SW480 (cell line): ENCODE results near the gene FAM83E.
A peak's percentile ranks its signal among the peaks of the same experiment; 100 is the strongest.
"Not testable (repeated sequence)": the region's sequence is repeated elsewhere in the genome, so short reads cannot be mapped to it uniquely, and the experiment has no call there.

Source experiments
- DNase-seq: peaks from one replicate; pipeline ENCODE4 v3.0.0-alpha.2; 2016; ENCODE audit warnings: low spot score

FAM83E gene

DNA sequence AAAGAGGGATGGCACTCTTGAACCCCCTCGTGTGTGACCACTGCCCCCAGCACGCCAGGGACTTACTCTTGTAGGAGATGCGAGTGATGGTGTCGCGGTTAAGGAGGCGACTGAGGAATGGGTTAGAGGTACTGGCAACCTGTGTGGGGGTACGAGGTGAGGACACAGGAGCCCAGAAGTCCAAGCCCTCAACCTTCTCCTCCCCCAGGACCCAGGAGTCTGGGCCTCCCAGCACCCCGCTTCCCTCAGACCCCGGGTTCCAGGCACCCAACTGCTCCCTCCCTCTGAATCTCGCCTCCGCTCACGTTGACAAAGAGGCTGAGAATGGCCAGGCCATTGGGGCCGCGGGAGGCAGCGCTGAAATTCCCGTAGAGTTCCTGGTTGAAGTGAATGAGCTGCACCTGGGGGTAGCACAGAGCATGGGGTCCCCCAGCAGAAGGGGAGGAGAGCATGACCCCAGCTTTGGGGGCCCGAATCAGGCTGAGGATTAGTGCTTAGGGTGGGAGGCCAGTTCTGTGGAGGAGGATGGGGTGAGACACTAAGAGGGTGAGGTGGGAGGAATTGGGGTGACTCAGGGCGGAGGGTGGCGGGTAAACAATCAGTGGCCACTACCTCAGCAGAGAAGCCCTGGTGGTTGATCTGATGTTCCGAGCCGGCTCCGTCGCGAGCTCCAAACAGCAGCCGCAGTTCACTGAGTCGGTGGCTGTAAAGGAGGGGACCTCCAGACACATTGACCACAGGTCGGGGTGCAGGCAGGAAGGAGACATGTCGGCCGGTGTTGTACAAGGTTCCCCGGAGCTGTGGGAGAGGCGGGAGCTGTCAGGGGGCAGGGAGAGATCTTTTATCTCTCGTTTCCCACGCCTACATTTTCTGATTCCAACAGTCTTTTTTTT lies 24.9 kb upstream of the FAM83E start:
- peak; percentile 58 for DNase-seq

DNA sequence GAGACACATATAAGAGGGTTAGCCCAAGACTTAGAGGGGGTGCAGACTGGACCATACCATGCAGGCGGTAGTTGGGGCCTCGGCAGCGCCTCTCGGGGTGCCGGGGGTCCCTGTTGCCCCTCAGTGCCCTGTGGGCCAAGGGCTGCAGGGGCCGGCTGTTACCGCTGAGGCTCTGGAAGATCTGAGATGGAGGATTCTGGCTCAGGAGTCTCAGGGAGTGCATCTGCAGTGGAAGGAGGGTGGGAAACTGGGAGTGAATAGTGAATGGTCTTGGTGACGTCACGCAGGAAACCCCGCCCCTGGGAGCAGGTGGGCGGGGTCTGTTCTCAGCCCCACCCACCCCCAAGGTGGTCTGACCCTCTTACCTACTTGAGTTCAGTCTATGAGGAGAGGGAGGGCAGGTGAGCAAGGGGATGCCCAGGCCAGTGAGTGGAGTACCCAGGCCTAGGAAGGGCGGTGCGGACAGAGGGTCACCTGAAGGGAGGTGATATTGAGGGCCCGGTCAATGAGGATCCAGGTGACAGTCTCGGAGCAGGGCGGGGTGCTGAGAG lies 24.0 kb upstream of the FAM83E start:
- DNase-seq, result no peak

DNA sequence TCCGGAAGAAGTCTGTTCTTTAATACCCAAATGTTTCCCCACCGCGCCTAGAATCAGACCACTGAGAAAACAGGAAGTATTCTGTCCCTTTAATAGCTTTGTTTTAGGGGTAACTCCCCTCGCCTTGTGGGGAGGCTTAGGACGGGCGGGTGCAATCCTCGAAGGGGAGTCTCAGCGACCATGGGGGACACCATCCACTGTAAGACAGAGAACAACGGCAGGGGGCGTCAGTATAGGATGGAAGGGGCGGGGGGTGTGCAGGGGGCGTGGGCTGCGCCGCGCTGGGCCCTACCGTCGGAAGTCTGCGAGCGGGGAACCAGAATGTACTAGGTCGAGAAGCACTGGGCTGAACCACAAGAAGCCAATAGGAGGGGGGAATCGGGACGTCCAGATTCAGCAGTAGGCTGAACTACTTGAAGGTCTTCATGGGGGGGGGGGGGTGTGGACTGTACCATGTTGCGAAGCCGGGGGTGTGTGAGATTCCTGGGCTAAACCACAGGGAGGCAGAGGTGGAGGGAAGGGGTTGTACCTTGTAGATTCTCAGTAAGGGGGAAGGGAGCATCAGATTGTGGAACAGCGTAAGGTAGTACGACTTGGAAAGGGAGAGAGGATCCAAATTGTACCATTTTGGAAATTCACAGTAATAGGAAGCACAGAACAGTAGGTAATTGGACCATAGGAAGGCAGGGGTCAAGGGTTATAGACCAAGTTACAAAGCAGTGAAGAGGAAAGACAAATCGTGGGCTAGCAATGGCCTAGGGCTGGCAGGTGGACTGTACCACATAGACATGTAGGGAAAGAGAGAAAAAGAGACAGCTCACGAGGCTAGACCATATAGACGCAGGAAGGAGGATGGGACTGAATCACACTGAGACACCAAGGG lies 23.3 kb upstream of the FAM83E start:
- peak; percentile 99 for DNase-seq

DNA sequence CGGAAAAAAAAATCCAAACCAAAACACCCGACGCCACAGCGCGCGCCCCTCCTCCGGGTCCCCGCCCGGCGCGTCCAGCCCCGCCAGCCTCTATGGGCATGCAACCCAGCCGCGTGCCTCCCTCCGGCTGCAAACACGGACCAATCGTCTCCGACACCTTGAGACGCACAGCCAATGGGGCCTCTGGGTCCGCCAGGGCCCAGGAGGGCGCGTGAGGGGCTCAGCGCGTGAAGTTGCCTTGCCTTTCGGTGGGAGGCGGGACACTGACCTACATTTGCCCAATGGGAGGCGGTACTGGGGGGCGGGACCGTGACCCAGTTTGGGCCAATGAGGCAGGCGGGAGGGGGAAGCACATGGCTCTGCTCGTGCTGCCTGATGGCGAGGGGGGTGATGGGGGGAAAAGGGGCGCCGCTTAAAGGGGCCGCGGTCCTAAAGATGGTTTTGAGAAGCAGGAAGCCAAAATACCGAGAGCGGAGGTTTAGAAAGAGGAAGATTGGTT lies 22.6 kb upstream of the FAM83E start:
- peak; percentile 99 for DNase-seq

DNA sequence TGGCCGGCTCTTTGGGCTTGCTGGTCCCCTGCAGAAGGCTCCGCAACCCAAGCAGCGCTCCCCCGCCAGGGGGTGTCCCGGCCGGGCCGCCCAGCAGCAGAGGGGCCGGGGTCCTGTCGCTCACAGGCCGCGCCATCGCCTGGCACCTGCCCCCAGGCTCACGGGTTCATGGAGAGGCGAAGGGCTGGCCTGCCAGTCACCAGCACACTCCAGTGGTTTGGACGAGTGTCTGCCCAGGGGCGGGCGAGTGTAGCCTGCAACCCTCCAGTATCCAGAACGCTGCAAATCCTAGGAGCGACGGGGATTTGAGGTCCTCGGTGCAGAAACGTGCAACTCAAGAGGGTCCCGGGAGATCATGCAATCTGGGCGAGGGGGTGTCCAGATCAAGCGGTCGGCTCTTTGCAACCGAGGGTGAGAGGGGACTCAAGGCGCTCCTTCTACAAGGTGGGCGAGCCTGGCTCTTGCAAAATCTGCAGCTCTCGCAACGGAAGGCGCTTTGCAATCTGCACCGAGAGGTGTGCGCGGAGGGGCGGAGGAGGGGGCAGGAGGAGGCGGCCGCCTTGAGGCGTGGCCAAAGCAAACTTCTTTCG lies 22.1 kb upstream of the FAM83E start, which contains the start of gene DBP:
TSS of gene DBP (minus strand) at position 521 of the 590 bp plus-strand sequence. CDS start at position 136, 385 bp downstream.
- no peak for DNase-seq

DNA sequence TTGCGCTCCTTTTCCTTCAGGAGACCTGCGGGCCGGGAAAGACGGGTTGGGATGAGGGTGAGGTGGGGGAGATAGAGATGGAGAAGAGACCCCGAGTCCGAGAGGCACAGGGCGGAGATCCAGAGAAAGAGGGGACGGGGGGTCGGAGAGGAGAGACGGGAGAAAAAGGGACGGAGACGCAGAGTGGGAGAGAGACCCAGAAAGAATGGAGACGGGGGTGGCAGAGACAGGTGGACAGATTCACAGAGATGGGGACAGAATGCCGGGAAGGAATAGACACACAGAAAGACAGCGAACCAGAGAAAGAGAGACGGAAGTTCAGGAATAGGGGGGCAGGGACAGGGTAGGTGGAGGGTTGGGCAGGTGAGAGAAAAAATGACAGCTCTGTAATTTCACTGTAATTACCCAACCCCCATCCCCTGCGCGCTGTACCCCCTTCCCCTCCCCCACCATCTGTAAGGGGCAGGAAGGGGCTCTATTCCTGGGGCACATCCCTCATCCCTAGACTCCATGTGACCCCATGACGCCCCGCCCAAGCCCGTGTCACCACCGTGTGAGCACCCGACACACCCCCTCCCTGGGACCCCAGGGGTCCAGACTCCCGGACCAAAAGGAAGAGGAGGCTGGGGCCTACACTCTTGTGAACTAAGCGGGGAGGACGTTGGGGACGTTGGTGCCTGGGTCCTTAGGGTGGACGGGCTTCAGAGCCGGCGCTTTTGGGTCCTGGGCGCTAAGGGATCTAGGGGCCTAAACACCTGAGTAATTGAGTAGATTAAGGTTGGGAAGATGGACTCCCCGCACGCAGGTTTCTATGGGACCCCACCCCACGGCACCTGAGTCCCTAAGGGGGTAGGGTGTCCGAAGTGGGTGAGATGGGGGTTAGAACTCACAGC lies 21.3 kb upstream of the FAM83E start:
- DNase-seq, result no peak

DNA sequence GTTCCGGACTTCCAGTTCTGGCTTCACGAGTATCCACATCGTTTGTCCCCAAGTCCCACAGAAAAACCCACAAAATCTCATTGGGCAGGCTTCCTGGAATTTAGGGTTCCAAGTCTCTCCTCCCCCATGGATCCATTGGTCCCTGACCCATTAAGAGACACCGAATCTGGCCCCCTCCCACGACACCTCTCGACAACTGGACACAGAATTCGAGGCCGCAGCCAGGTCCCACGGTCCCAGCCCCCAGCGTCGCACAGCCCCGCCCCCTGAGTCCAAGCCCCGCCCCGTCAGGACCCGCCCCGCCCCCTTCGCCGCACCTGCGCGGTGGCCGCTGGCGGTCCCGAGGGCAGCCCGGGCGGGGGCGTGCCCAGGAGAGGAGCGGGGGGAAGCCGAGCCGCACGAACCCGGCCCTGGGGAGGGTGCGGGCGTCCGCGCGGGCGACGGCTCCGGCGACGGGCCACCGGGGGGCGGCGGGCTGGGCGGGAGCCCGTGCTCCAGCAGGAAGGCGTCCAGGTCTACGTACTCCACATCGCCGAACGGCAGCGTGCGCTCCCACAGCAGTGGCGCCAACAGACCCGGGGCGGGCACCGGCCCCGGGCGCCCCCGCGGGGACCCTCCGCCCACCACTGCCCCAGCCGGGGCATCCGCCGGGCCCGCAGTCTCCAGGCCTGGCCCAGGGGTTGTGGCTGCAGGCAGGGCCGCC lies 20.5 kb upstream of the FAM83E start:
- peak; percentile 55 for DNase-seq

DNA sequence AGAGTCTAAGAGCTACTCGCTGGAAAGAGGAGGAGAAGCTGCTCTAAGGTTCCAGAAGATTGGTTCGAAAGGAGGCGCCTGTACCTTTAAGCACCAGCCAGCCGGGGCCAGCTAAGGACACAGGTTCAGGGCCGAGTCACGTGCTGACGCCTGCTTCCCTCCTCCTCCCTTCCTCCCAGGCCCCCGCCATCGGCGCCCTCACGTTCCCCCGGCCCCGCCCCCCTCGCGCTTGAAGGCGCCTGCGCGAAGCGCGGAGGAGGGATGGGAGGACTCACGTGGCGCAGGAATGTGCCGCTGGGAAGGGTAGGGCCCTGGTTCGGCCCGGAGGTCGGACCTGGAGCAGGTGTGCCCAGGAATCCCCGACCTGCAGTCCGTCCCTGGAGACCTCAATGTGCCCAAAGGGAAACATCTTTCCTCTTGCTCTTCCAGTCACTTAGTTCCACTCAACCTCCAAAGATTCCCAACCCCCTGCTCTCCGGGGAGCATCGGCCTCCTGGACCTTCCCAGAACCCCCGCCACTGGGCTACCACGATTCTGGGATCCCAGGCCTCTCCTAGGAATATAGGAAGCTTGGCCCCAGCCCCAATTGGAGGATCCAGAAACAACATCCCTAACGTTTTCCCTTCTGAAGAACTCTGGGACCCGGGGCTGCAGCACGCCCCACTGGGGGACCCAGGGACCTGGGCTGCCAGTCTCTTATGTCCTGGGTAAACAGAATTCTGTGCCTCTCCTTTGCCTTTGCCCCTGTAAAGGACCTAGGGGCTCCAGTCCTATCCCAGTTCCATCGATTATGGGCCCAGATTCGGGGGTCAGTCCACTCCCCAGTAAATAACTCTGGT lies 19.8 kb upstream of the FAM83E start:
- peak; percentile 99 for DNase-seq

DNA sequence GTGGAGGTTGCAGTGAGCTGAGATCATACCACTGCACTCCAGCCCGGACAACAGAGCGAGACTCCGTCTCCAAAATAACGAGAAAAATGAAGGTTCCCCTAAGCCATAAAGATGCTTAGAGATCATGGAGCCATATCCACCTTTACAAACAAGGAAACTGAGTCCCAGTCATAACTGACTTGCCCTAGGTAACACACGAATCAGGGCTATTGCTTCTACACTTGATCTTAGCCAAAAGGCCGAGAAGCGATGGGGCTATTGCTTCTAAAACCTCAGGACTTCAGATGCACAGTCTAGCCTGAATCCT lies 19.1 kb upstream of the FAM83E start:
- no peak for DNase-seq

DNA sequence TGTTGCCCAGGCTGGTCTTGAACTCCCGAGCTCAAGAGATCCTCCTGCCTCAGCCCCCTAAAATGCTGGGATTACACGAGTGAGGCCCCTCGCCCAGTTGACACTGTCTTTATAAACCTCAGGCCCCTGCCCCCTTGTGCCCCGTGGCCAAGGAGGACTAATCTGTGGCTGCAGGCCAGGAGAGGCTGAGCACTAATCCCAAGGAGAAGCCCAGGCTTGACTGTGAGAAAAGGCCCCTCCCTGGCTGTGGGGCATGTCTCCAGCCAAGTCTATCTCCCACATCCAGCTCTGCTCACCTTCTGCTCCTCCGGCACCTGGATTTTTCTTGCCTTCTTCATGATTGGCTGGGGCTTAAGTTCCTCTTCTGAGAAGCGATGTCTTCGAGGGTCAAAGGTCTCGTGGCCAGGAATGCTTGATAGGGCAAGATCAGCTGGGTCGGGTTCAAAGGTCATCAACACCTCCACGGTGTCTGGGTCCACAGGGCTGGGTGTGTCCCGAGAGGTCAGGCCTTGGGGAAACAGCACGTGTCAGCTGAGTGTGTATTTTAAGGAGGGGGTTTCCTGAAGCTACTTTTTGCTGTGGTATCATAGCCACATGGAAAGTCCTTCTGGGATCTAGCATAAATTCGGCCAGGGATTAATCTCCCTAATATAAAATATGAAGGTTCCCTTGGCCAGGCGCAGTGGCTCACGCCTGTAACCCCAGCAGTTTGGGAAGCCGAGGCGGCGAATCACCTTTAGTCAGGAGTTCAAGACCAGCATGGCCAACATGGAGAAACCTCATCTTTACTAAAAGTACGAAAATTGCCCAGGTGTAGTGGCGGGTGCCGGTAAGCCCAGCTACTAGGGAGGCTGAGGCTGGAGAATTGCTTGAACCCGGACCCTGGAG lies 18.5 kb upstream of the FAM83E start:
- no peak for DNase-seq

DNA sequence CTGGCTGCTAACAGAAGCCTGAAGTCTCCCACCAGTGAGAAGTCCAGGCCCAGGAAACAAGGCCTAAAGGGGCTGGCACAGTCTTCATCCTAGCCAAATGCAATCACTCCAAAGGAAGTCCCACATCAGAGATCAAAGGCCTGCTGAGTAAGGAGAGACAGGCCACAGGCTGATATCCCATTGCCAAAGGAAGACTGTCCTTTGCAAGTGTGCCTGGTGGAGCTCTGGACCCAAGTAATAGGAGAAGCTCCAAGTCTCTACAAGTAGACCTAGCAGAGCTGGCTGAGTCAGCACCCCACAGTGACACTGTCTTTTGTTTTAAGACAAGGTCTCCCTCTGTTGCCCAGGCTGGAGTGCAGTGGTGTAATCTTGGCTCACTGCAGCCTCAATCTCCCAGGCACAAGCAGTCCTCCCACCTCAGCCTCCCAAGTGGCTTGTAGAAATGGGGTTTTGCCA lies 17.8 kb upstream of the FAM83E start:
- peak; percentile 84 for DNase-seq

DNA sequence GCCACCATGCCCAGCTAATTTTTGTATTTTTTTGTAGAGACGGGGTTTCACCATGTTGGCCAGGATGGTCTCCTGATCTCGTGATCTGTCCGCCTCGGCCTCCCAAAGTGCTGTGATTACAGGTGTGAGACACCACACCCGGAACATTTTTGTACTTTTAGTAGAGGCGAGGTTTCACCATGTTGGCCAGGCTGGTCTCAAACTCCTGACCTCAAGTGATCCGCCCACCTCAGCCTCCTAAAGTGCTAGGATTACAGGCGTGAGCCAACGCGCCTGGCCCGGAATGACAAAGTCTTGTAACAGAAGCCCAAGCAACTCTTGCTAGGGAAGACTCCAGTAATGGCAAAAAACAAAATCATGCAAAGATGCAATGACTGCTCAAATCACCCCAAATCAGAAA lies 17.4 kb upstream of the FAM83E start:
- not testable (repeated sequence) for DNase-seq

DNA sequence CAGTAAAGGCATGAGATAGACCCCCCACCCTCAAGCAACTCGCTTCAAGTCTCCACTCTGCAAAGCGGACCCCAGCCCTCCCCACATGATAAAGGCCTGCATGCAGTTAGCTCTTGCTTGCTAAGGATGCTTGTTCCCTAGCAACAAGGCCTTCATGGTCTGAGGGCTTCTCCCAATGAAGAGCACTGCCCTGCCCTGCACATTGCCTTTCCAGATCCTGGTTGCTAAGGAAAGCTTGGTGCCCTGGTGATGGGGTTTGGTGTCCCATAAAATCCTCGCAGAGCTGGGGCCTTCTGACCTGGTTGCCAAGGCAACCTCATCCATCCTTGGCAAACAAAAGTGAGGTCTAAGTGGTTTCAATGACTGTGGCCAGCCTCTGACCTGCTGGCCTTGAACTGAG lies 16.3 kb upstream of the FAM83E start:
- no peak for DNase-seq

DNA sequence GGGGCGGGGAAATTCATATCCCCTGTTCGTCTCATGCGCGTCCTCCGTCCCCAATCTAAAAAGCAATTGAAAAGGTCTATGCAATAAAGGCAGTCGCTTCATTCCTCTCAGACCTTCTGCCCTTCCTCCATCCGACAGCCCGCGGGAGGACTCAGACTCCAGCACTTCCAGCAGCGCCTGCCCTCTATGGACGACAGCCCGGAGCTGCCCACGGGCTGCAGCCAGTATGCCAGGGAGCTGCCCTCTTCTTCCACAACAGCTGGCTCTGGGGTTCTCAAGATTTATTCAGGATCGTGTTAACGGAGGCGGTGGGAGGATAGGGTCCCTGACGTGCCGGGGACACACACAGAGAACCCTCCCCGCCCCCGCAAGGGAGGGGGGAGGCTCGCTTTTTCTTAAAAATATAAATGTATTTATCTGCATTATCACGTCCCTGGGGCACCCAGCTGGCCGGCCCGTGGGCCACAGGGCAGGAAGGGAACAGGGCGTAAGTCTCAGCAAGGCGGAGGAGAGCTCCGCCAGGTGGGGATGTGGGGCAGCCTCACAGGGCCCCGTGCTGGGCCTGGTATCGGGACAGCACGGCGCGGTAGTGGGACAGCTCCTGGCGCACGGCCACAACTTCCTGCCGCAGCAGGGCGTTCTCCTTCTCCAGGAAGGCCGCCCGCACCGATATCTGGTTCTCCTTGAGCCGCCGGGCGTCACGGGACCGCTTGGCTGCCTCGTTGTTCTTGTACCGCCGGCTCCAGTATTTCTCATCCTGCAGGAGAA lies 15.6 kb upstream of the FAM83E start:
- DNase-seq, result peak; percentile 64

DNA sequence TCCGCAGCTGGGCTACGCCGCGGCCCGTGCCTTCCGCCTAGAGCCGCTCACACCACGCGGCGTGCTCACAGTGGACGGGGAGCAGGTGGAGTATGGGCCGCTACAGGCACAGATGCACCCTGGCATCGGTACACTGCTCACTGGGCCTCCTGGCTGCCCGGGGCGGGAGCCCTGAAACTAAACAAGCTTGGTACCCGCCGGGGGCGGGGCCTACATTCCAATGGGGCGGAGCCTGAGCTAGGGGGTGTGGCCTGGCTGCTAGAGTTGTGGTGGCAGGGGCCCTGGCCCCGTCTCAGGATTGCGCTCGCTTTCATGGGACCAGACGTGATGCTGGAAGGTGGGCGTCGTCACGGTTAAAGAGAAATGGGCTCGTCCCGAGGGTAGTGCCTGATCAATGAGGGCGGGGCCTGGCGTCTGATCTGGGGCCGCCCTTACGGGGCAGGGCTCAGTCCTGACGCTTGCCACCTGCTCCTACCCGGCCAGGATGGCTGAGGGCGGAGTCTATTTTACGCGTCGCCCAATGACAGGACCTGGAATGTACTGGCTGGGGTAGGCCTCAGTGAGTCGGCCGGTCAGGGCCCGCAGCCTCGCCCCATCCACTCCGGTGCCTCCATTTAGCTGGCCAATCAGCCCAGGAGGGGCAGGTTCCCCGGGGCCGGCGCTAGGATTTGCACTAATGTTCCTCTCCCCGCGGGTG lies 14.9 kb upstream of the FAM83E start:
- DNase-seq, result peak; percentile 80

DNA sequence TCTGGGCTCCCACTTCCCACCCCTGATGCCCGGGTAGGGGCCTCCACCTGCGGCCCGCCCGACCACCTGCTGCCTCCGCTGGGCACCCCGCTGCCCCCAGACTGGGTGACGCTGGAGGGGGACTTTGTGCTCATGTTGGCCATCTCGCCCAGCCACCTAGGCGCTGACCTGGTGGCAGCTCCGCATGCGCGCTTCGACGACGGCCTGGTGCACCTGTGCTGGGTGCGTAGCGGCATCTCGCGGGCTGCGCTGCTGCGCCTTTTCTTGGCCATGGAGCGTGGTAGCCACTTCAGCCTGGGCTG lies 14.4 kb upstream of the FAM83E start:
- DNase-seq, result no peak
